Fibroblast of the aortic adventitia (primary cell): ENCODE data around the gene ATP7A. TPM values are rescaled to one million over a fixed set of nuclear protein-coding genes. Genes with fewer than 3 reads are reported as not detected.
"Not testable (repeated sequence)": the region's sequence is repeated elsewhere in the genome, so short reads cannot be mapped to it uniquely, and the experiment has no call there.

ENCODE experiments used
- DNase-seq: peaks from one replicate; pipeline ENCODE4 v3.0.0-alpha.2; 2010; ENCODE audit warnings: low read depth
- H3K4me3 ChIP-seq: 2 replicates; pipeline ENCODE4 v1.5.1; 2011; ENCODE audit warnings: low read depth, mild to moderate bottlenecking, control low read depth, low read length, moderate library complexity
- CTCF ChIP-seq: IDR thresholded peaks from 2 replicates; pipeline ENCODE4 v1.5.1; 2011; ENCODE audit warnings: mild to moderate bottlenecking, low read length, control low read depth, inconsistent platforms; ENCODE audit not compliant: insufficient read depth
- total RNA-seq: library from RNA; depleted of rRNA; stranded (reverse); fragments of >200 nt; gene quantifications from 2 replicates; pipeline ENCODE4 v1.2.3, GENCODE V29; 2012; ENCODE audit warnings: low replicate concordance

ATP7A gene
- 10.9 and 20.0 TPM in 2 replicates for total RNA-seq

DNA sequence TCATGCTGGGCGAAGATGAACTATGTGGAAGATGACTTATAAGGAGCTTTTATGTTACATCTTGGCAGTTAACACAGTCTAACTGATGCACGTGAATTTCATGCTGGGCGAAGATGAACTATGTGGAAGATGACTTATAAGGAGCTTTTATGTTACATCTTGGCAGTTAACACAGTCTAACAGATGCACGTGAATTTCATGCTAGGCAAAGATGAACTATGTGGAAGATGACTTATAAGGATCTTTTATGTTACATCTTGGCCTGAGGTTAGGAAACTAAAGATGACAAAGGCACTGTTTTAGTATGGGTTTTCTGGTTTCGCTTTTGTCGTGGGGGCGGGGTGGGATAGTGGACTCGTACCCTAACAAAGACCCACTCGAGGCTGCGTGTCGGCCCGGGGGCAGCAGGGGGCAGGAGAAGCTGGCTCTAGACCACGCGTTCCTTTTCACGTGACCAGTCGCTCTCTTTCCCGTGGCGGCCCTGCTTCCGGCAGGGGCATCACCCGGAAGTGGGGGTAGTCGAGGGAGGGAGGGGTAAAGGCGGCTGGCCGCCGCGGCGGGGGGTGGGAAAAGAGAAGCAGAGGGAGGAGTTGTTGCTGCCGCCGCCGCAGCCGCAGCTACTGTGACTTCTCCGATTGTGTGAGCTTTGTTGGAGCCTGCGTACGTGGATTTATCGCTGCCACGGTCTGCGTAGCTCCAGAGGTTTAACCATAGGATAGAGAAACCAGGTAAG lies at the start of gene ATP7A:
Gene ATP7A, plus strand, starts transcription at position 586 of the 733 bp plus-strand sequence. CDS start 60,949 bp downstream, outside the sequence.
- TF ChIP-seq CTCF = peak; percentile 60
- DNase-seq = peak; percentile 84
- H3K4me3 ChIP-seq = peak within 1 kb of the TSS; percentile 80

DNA sequence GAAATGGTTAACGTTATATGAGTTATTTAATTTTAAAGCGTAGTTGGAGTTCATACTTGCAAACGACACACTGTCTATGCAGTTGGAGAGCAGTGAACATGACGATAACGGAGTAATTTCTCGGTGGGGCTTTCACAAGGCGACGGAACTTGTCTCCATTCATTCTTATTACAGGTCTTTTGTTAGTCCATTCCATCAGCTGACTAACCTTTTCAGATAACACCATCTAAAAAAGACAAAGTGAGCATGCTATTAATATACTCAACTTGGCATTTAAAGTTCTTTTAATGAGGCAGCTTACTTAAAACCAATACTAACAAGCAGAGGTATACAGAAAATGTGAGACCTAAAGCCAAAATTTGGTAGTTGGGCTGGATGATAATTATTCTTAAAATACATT lies 35.1 kb upstream of the ATP7A start:
- DNase-seq = no peak
- no peak overlapping the region for H3K4me3 ChIP-seq
- no peak for TF ChIP-seq CTCF

DNA sequence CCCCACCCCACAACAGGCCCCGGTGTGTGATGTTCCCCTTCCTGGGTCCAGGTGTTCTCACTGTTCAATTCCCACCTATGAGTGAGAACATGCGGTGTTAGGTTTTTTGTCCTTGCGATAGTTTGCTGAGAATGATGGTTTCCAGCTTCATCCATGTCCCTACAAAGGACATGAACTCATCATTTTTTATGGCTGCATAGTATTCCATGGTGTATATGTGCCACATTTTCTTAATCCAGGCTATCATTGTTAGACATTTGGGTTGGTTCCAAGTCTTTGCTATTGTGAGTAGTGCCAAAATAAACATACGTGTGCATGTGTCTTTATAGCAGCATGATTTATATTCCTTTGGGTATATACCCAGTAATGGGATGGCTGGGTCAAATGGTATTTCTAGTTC lies 29.1 kb upstream of the ATP7A start:
- H3K4me3 ChIP-seq, DNase-seq: not testable (repeated sequence)

- TF ChIP-seq CTCF = no peak
- no peak overlapping the region for H3K4me3 ChIP-seq
- DNase-seq = no peak
Measured at GRCh38 chrX:77892887-77893286, 17.6 kb upstream of the ATP7A start.

- peak overlapping the region; percentile 85 for H3K4me3 ChIP-seq
- no peak for TF ChIP-seq CTCF
- DNase-seq = no peak
Measured at GRCh38 chrX:77893713-77894112, 16.8 kb upstream of the ATP7A start.

- DNase-seq = peak; percentile 97
- no peak for TF ChIP-seq CTCF
- peak within 1 kb of the TSS; percentile 85 for H3K4me3 ChIP-seq
Measured at GRCh38 chrX:77894921-77895886, 15.3 kb upstream of the ATP7A start, which contains the start of gene MAGT1. TSS of gene MAGT1 (minus strand) at chrX:77895435. CDS start at chrX:77895410, 25 bp downstream.
